HEK293 (cell line): ENCODE results near the gene IQCH.

Source experiments
- CTCF ChIA-PET: fragments of 350-600 bp; formaldehyde crosslinking; extraction: SDS; loops from one replicate; lab custom pipeline; 2021; ENCODE audit warnings: antibody characterized with exemption; lab: Yijun Ruan, JAX
- POLR2A ChIA-PET: fragments of 300-600 bp; formaldehyde crosslinking; extraction: SDS; loops from one replicate; lab custom pipeline; 2020; ENCODE audit warnings: antibody characterized with exemption, inconsistent platforms; lab: Yijun Ruan, JAX
- H3K27ac ChIP-seq: fragments of 200-500 bp; sonication (Bioruptor generic); 2 replicates; pipeline ENCODE4 v1.5.1; 2014; ENCODE audit warnings: low read depth, low read length, control low read depth, inconsistent platforms; ENCODE audit errors: extremely low read depth
- H3K36me3 ChIP-seq, 2 experiments: fragments of 200-500 bp in 1 of 2; sonication (Bioruptor generic) in 1 of 2; 1 replicate in 1 of 2; 2 replicates in 1 of 2; pipeline ENCODE4 v1.5.1; 2014 to 2017; ENCODE audit warnings: inconsistent platforms in 2 of 2, low read length in 2 of 2; ENCODE audit not compliant: control insufficient read depth in 2 of 2, insufficient read depth in 1 of 2
- H3K4me1 ChIP-seq: fragments of 200-500 bp; sonication (Bioruptor generic); 2 replicates; pipeline ENCODE4 v1.5.1; 2014; ENCODE audit warnings: mild to moderate bottlenecking, low read length, inconsistent platforms; ENCODE audit not compliant: control insufficient read depth, insufficient read depth
- H3K4me3 ChIP-seq: 2 replicates; pipeline ENCODE4 v1.5.1; 2011; ENCODE audit warnings: low read depth, mild to moderate bottlenecking, control low read depth, low read length, moderate library complexity
- H3K9me3 ChIP-seq: fragments of 200-500 bp; sonication (Bioruptor generic); 2 replicates; pipeline ENCODE4 v1.5.1; 2014; ENCODE audit warnings: low read depth, low read length, inconsistent platforms; ENCODE audit not compliant: control insufficient read depth, insufficient read depth
- ATF2 ChIP-seq: fragments of 450-650 bp; formaldehyde crosslinking; IDR thresholded peaks from 2 replicates; pipeline ENCODE4 v1.5.1; 2016; ENCODE audit warnings: missing biosample characterization, missing genetic modification characterization, low read depth
- BCL6B ChIP-seq: fragments of 450-650 bp; formaldehyde crosslinking; IDR thresholded peaks from 2 replicates; pipeline ENCODE4 v1.5.1; 2017; ENCODE audit warnings: missing biosample characterization, missing genetic modification characterization
- HOXD13 ChIP-seq: sonication (generic); formaldehyde crosslinking; IDR thresholded peaks from 2 replicates; pipeline ENCODE4 v1.8.0; 2022; ENCODE audit warnings: missing genetic modification reagents, borderline replicate concordance
- INSM2 ChIP-seq: fragments of 450-650 bp; formaldehyde crosslinking; IDR thresholded peaks from 2 replicates; pipeline ENCODE4 v1.5.1; 2016; ENCODE audit warnings: missing biosample characterization, missing genetic modification characterization
- KLF17 ChIP-seq: fragments of 450-650 bp; formaldehyde crosslinking; IDR thresholded peaks from 2 replicates; pipeline ENCODE4 v1.5.1; 2016; ENCODE audit warnings: missing biosample characterization, missing genetic modification characterization
- OSR2 ChIP-seq: fragments of 450-650 bp; formaldehyde crosslinking; IDR thresholded peaks from 2 replicates; pipeline ENCODE4 v1.5.1; 2016; ENCODE audit warnings: missing biosample characterization, missing genetic modification characterization
- OVOL3 ChIP-seq: fragments of 450-650 bp; formaldehyde crosslinking; IDR thresholded peaks from 2 replicates; pipeline ENCODE4 v1.5.1; 2016; ENCODE audit warnings: missing biosample characterization, missing genetic modification characterization
- SCRT2 ChIP-seq: fragments of 450-650 bp; formaldehyde crosslinking; IDR thresholded peaks from 2 replicates; pipeline ENCODE4 v1.5.1; 2016; ENCODE audit warnings: missing biosample characterization, missing genetic modification characterization
- SP3 ChIP-seq: fragments of 450-650 bp; formaldehyde crosslinking; IDR thresholded peaks from 2 replicates; pipeline ENCODE4 v1.5.1; 2016; ENCODE audit warnings: missing biosample characterization, missing genetic modification characterization
- ZBTB20 ChIP-seq: fragments of 450-650 bp; formaldehyde crosslinking; IDR thresholded peaks from 2 replicates; pipeline ENCODE4 v1.5.1; 2016; ENCODE audit warnings: missing biosample characterization, missing genetic modification characterization
- ZBTB21 ChIP-seq: fragments of 450-650 bp; formaldehyde crosslinking; IDR thresholded peaks from 2 replicates; pipeline ENCODE4 v1.5.1; 2017; ENCODE audit warnings: missing biosample characterization, missing genetic modification characterization
- ZBTB6 ChIP-seq: fragments of 450-650 bp; formaldehyde crosslinking; IDR thresholded peaks from 2 replicates; pipeline ENCODE4 v1.5.1; 2017; ENCODE audit warnings: missing biosample characterization, missing genetic modification characterization
- ZNF148 ChIP-seq: fragments of 450-650 bp; formaldehyde crosslinking; IDR thresholded peaks from 2 replicates; pipeline ENCODE4 v1.5.0; 2017; ENCODE audit warnings: missing biosample characterization, missing genetic modification characterization, borderline replicate concordance
- ZNF18 ChIP-seq: fragments of 450-650 bp; formaldehyde crosslinking; IDR thresholded peaks from 2 replicates; pipeline ENCODE4 v1.5.1; 2016; ENCODE audit warnings: missing biosample characterization, missing genetic modification characterization
- ZNF202 ChIP-seq: fragments of 450-650 bp; formaldehyde crosslinking; IDR thresholded peaks from 2 replicates; pipeline ENCODE4 v1.5.1; 2016; ENCODE audit warnings: missing biosample characterization, missing genetic modification characterization, borderline replicate concordance
- ZNF311 ChIP-seq: fragments of 450-650 bp; formaldehyde crosslinking; IDR thresholded peaks from 2 replicates; pipeline ENCODE4 v1.5.1; 2017; ENCODE audit warnings: missing biosample characterization, missing genetic modification characterization, borderline replicate concordance
- ZNF335 ChIP-seq: fragments of 450-650 bp; formaldehyde crosslinking; conservative IDR thresholded peaks from 2 replicates; pipeline ENCODE4 v1.5.1; 2016; ENCODE audit warnings: missing biosample characterization, missing genetic modification characterization
- ZNF423 ChIP-seq: fragments of 450-650 bp; formaldehyde crosslinking; IDR thresholded peaks from 2 replicates; pipeline ENCODE4 v1.5.1; 2016; ENCODE audit warnings: missing biosample characterization, missing genetic modification characterization
- ZNF501 ChIP-seq: fragments of 450-650 bp; formaldehyde crosslinking; IDR thresholded peaks from 2 replicates; pipeline ENCODE4 v1.5.1; 2016; ENCODE audit warnings: missing biosample characterization, missing genetic modification characterization
- ZNF529 ChIP-seq: fragments of 450-650 bp; formaldehyde crosslinking; IDR thresholded peaks from 2 replicates; pipeline ENCODE4 v1.5.1; 2017; ENCODE audit warnings: missing genetic modification characterization, missing biosample characterization; ENCODE audit not compliant: insufficient replicate concordance
- ZNF624 ChIP-seq: fragments of 450-650 bp; formaldehyde crosslinking; IDR thresholded peaks from 2 replicates; pipeline ENCODE4 v1.5.1; 2017; ENCODE audit warnings: missing biosample characterization, missing genetic modification characterization
- ZNF701 ChIP-seq: fragments of 450-650 bp; formaldehyde crosslinking; IDR thresholded peaks from 2 replicates; pipeline ENCODE4 v1.5.1; 2016; ENCODE audit warnings: missing biosample characterization, missing genetic modification characterization
- ZNF777 ChIP-seq: fragments of 450-650 bp; formaldehyde crosslinking; IDR thresholded peaks from 2 replicates; pipeline ENCODE4 v1.5.1; 2017; ENCODE audit warnings: missing biosample characterization, missing genetic modification characterization, borderline replicate concordance
- ZNF792 ChIP-seq: fragments of 450-650 bp; formaldehyde crosslinking; IDR thresholded peaks from 2 replicates; pipeline ENCODE4 v1.5.1; 2016; ENCODE audit warnings: missing biosample characterization, missing genetic modification characterization
- ZSCAN5A ChIP-seq: fragments of 450-650 bp; formaldehyde crosslinking; IDR thresholded peaks from 2 replicates; pipeline ENCODE4 v1.5.1; 2016; ENCODE audit warnings: missing biosample characterization, missing genetic modification characterization

Gene IQCH

GRCh38 chr15:67413770-67414390, 159.3 kb downstream of the IQCH start (continued):
- TF ChIP-seq ZNF148 (tag by site-specific recombination), result no peak
- no peak for TF ChIP-seq KLF17 (tag by site-specific recombination)
- no peak for TF ChIP-seq INSM2 (tag by site-specific recombination)
- TF ChIP-seq ZNF18 (tag by site-specific recombination), result no peak
- TF ChIP-seq SCRT2, result no peak
- TF ChIP-seq ZNF423, result no peak
- TF ChIP-seq HOXD13 (CRISPR knock-in tag), result no peak
- no peak for TF ChIP-seq SP3
- TF ChIP-seq ZBTB6 (tag by site-specific recombination), result no peak

- CTCF ChIA-PET, result no interaction called here
- no peaks in the 10 kb centered on the region for H3K36me3 ChIP-seq
- POLR2A ChIA-PET, result no interaction called here
Measured at GRCh38 chr15:67415181-67415580, 160.6 kb downstream of the IQCH start.

More at GRCh38 chr15:67415181-67415580, 160.6 kb downstream of the IQCH start:
- no peaks in the 10 kb centered on the region for H3K4me1 ChIP-seq
- H3K9me3 ChIP-seq, result no peaks in the 10 kb centered on the region
- H3K4me3 ChIP-seq, result no peak overlapping the region
- H3K27ac ChIP-seq, result no peak overlapping the region
- no peak for TF ChIP-seq ATF2
- TF ChIP-seq ZNF311, result no peak
- TF ChIP-seq ZNF624 (tag by site-specific recombination), result no peak
- TF ChIP-seq ZNF335 (tag by site-specific recombination), result no peak
- TF ChIP-seq ZNF701 (tag by site-specific recombination), result no peak
- no peak for TF ChIP-seq OVOL3 (tag by site-specific recombination)
- TF ChIP-seq ZNF777, result no peak
- no peak for TF ChIP-seq OSR2 (tag by site-specific recombination)
- TF ChIP-seq HOXD13 (CRISPR knock-in tag), result no peak
- TF ChIP-seq ZNF529, result no peak
- TF ChIP-seq ZSCAN5A (tag by site-specific recombination), result no peak
- TF ChIP-seq ZBTB21, result no peak
- TF ChIP-seq ZBTB20, result no peak
- no peak for TF ChIP-seq BCL6B (tag by site-specific recombination)
- TF ChIP-seq ZNF501 (tag by site-specific recombination), result no peak
- no peak for TF ChIP-seq ZNF792 (tag by site-specific recombination)
- no peak for TF ChIP-seq ZNF202 (tag by site-specific recombination)
